SK-N-SH treated with all-trans-retinoic acid at 6 μM for 48 hours (cell line): ENCODE measurements around the gene KLF2.

Experiments
- ATAC-seq: fragments of 200-7000 bp; cut with Tn5 transposase; 3 replicates; pipeline ENCODE4 v1.9.1; 2020; ENCODE audit warnings: mild to moderate bottlenecking, moderate library complexity
- ARNTL ChIP-seq: fragments of 450-650 bp; formaldehyde crosslinking; IDR thresholded peaks from 2 replicates; pipeline ENCODE4 v1.5.0; 2020; ENCODE audit warnings: low read depth, mild to moderate bottlenecking, moderate library complexity, borderline replicate concordance
- BACH2 ChIP-seq: fragments of 250-450 bp; sonication (Bioruptor Pico); IDR thresholded peaks from 2 replicates; pipeline ENCODE4 v1.9.0; 2021; ENCODE audit warnings: mild to moderate bottlenecking, borderline replicate concordance
- CSDC2 ChIP-seq: fragments of 250-450 bp; sonication (Bioruptor Pico); IDR thresholded peaks from 2 replicates; pipeline ENCODE4 v1.5.0; 2020; ENCODE audit warnings: mild to moderate bottlenecking, moderate library complexity
- GLIS3 ChIP-seq: fragments of 250-450 bp; sonication (Bioruptor Pico); IDR thresholded peaks from 2 replicates; pipeline ENCODE4 v1.5.0; 2020; ENCODE audit warnings: mild to moderate bottlenecking, moderate library complexity
- ISL1 ChIP-seq: fragments of 250-450 bp; sonication (Bioruptor Pico); IDR thresholded peaks from 2 replicates; pipeline ENCODE4 v2.1.2; 2022; ENCODE audit warnings: mild to moderate bottlenecking, moderate library complexity
- OSR1 ChIP-seq: fragments of 250-450 bp; sonication (Bioruptor Pico); IDR thresholded peaks from 2 replicates; pipeline ENCODE4 v1.8.0; 2022; ENCODE audit warnings: moderate library complexity, mild to moderate bottlenecking, inconsistent platforms
- PPARA ChIP-seq: fragments of 250-450 bp; sonication (Bioruptor Pico); IDR thresholded peaks from 2 replicates; pipeline ENCODE4 v1.5.0; 2020; ENCODE audit warnings: mild to moderate bottlenecking, borderline replicate concordance
- RARB ChIP-seq: fragments of 250-450 bp; sonication (Bioruptor Pico); IDR thresholded peaks from 2 replicates; pipeline ENCODE4 v1.8.0; 2021; ENCODE audit warnings: mild to moderate bottlenecking, moderate library complexity
- SNAI2 ChIP-seq: fragments of 250-450 bp; sonication (Bioruptor Pico); IDR thresholded peaks from 2 replicates; pipeline ENCODE4 v1.5.0; 2020; ENCODE audit warnings: mild to moderate bottlenecking, moderate library complexity
- TOX ChIP-seq: fragments of 250-450 bp; sonication (Bioruptor Pico); IDR thresholded peaks from 2 replicates; pipeline ENCODE4 v1.8.0; 2021; ENCODE audit warnings: mild to moderate bottlenecking, moderate library complexity, borderline replicate concordance
- ZC3H10 ChIP-seq: fragments of 250-450 bp; sonication (Bioruptor Pico); IDR thresholded peaks from 2 replicates; pipeline ENCODE4 v1.5.1; 2021; ENCODE audit warnings: mild to moderate bottlenecking, moderate library complexity
- ZFP3 ChIP-seq: fragments of 250-450 bp; sonication (Bioruptor Pico); IDR thresholded peaks from 2 replicates; pipeline ENCODE4 v1.5.0; 2020; ENCODE audit warnings: mild to moderate bottlenecking, moderate library complexity
- ZFP30 ChIP-seq: fragments of 450-650 bp; formaldehyde crosslinking; IDR thresholded peaks from 2 replicates; pipeline ENCODE4 v1.5.0; 2022; ENCODE audit warnings: mild to moderate bottlenecking, moderate library complexity
- ZNF565 ChIP-seq: fragments of 450-650 bp; formaldehyde crosslinking; conservative IDR thresholded peaks from 2 replicates; pipeline ENCODE4 v1.5.0; 2020; ENCODE audit warnings: low read depth, mild to moderate bottlenecking, moderate library complexity
- ZNF70 ChIP-seq: fragments of 450-650 bp; formaldehyde crosslinking; IDR thresholded peaks from 2 replicates; pipeline ENCODE4 v1.5.0; 2020; ENCODE audit warnings: mild to moderate bottlenecking, moderate library complexity
- ZNF8 ChIP-seq: fragments of 450-650 bp; formaldehyde crosslinking; IDR thresholded peaks from 2 replicates; pipeline ENCODE4 v1.5.0; 2020; ENCODE audit warnings: mild to moderate bottlenecking, moderate library complexity
- TF ChIP-seq, protein P1 (sequence below): fragments of 250-450 bp; sonication (Bioruptor Pico); IDR thresholded peaks from 2 replicates; pipeline ENCODE4 v1.5.1; 2021; ENCODE audit warnings: mild to moderate bottlenecking, moderate library complexity
- TF ChIP-seq, protein P2 (sequence below): fragments of 250-450 bp; sonication (Bioruptor Pico); IDR thresholded peaks from 2 replicates; pipeline ENCODE4 v1.5.0; 2020; ENCODE audit warnings: mild to moderate bottlenecking, moderate library complexity
- TF ChIP-seq, protein P3 (sequence below): fragments of 250-450 bp; sonication (Bioruptor Pico); IDR thresholded peaks from 2 replicates; pipeline ENCODE4 v1.5.1; 2020; ENCODE audit warnings: low read depth, mild to moderate bottlenecking, moderate library complexity
- TF ChIP-seq, protein P4 (sequence below): fragments of 250-450 bp; sonication (Bioruptor Pico); IDR thresholded peaks from 2 replicates; pipeline ENCODE4 v1.8.0; 2021; ENCODE audit warnings: low read depth, mild to moderate bottlenecking, moderate library complexity, borderline replicate concordance

The KLF2 gene

DNA sequence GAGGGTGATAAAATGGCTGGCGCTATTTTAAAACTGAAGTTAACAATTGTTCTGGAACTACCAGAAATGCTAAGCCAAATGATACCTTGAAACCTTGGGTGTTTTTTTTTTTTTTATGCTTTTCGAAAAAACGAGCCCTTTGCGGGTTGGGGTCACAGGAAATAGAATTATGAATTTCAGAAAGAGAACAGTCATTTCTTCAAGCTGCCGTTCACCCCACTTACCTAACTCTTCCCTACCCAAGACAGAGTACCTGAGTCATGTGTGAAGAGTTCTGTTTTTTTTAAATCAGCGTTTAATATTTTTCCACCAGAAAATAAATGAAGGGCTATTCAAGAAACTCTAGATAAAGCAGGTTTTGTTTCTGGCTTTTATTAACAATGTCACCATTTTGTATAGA is 35.3 kb downstream of the KLF2 start:
- TF ChIP-seq SNAI2 (CRISPR knock-in tag) (no peak), ZNF8 (CRISPR knock-in tag) (no peak), BACH2 (CRISPR knock-in tag) (no peak), ARNTL (no peak), GLIS3 (no peak), ZFP3 (CRISPR knock-in tag) (no peak), TOX (CRISPR knock-in tag) (no peak)
- TF ChIP-seq, protein P1, sequence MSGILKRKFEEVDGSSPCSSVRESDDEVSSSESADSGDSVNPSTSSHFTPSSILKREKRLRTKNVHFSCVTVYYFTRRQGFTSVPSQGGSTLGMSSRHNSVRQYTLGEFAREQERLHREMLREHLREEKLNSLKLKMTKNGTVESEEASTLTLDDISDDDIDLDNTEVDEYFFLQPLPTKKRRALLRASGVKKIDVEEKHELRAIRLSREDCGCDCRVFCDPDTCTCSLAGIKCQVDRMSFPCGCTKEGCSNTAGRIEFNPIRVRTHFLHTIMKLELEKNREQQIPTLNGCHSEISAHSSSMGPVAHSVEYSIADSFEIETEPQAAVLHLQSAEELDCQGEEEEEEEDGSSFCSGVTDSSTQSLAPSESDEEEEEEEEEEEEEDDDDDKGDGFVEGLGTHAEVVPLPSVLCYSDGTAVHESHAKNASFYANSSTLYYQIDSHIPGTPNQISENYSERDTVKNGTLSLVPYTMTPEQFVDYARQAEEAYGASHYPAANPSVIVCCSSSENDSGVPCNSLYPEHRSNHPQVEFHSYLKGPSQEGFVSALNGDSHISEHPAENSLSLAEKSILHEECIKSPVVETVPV (CRISPR knock-in tag): no peak
- TF ChIP-seq, protein P2, sequence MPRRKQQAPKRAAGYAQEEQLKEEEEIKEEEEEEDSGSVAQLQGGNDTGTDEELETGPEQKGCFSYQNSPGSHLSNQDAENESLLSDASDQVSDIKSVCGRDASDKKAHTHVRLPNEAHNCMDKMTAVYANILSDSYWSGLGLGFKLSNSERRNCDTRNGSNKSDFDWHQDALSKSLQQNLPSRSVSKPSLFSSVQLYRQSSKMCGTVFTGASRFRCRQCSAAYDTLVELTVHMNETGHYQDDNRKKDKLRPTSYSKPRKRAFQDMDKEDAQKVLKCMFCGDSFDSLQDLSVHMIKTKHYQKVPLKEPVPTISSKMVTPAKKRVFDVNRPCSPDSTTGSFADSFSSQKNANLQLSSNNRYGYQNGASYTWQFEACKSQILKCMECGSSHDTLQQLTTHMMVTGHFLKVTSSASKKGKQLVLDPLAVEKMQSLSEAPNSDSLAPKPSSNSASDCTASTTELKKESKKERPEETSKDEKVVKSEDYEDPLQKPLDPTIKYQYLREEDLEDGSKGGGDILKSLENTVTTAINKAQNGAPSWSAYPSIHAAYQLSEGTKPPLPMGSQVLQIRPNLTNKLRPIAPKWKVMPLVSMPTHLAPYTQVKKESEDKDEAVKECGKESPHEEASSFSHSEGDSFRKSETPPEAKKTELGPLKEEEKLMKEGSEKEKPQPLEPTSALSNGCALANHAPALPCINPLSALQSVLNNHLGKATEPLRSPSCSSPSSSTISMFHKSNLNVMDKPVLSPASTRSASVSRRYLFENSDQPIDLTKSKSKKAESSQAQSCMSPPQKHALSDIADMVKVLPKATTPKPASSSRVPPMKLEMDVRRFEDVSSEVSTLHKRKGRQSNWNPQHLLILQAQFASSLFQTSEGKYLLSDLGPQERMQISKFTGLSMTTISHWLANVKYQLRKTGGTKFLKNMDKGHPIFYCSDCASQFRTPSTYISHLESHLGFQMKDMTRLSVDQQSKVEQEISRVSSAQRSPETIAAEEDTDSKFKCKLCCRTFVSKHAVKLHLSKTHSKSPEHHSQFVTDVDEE: no peak
- TF ChIP-seq, protein P3, sequence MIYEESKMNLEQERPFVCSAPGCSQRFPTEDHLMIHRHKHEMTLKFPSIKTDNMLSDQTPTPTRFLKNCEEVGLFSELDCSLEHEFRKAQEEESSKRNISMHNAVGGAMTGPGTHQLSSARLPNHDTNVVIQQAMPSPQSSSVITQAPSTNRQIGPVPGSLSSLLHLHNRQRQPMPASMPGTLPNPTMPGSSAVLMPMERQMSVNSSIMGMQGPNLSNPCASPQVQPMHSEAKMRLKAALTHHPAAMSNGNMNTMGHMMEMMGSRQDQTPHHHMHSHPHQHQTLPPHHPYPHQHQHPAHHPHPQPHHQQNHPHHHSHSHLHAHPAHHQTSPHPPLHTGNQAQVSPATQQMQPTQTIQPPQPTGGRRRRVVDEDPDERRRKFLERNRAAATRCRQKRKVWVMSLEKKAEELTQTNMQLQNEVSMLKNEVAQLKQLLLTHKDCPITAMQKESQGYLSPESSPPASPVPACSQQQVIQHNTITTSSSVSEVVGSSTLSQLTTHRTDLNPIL (CRISPR knock-in tag): no peak
- no peak for ATAC-seq

DNA sequence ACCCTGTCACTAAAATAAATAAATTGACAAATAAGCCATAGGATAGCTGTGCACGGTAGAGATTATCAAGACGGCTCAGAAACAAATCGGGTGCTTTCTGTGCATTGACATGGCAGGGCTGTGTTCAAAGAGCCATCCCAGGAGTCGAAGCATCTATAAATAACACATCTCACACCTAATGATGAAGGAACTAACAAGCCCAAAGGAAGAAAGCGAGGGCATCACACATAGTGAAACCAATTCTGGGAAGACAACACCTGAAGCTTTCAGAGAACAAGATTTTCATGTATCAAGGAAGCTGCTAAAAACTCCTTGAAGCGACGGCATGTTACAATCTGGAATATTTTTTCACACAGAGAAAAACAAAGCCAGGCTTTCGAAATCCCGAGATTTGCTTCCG is 36.1 kb downstream of the KLF2 start:
- TF ChIP-seq, protein P2: no peak
- TF ChIP-seq GLIS3 (no peak), SNAI2 (CRISPR knock-in tag) (no peak), BACH2 (CRISPR knock-in tag) (no peak), ARNTL (no peak), CSDC2 (CRISPR knock-in tag) (no peak), ISL1 (CRISPR knock-in tag) (no peak), ZC3H10 (no peak), PPARA (CRISPR knock-in tag) (no peak), ZNF8 (CRISPR knock-in tag) (no peak), OSR1 (CRISPR knock-in tag) (no peak), ZFP30 (CRISPR knock-in tag) (no peak)
- TF ChIP-seq, protein P4, sequence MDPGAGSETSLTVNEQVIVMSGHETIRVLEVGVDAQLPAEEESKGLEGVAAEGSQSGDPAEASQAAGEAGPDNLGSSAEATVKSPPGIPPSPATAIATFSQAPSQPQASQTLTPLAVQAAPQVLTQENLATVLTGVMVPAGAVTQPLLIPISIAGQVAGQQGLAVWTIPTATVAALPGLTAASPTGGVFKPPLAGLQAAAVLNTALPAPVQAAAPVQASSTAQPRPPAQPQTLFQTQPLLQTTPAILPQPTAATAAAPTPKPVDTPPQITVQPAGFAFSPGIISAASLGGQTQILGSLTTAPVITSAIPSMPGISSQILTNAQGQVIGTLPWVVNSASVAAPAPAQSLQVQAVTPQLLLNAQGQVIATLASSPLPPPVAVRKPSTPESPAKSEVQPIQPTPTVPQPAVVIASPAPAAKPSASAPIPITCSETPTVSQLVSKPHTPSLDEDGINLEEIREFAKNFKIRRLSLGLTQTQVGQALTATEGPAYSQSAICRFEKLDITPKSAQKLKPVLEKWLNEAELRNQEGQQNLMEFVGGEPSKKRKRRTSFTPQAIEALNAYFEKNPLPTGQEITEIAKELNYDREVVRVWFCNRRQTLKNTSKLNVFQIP: no peak
- TF ChIP-seq, protein P3 (CRISPR knock-in tag): no peak
- TF ChIP-seq, all 23 proteins: peak for 0
- no peak for ATAC-seq

DNA sequence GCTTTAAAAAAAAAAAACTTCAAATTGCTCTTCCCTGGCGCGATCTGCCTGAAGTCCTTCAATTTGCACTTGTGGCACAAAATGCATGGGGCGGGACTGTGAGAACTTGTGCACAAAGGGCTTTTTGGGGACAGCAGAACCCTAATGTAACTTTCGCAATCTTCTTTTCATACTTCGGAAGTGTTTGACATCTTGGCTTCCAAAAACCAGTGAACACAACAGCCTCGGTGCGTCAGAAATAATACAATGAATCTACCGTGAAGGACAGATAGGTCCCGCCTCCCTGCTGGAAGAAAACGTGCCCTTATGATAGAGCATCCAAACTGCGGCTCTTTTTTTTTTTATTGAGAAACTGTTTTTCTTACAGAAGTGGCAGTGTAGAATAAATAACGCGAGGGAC is 36.6 kb downstream of the KLF2 start:
- TF ChIP-seq, protein P1 (CRISPR knock-in tag): no peak
- no peak for TF ChIP-seq ZNF8 (CRISPR knock-in tag)
- TF ChIP-seq BACH2 (CRISPR knock-in tag): no peak
- TF ChIP-seq GLIS3: no peak
- TF ChIP-seq ZNF565 (CRISPR knock-in tag): no peak
- no peak for TF ChIP-seq ISL1 (CRISPR knock-in tag)
- no peak for TF ChIP-seq SNAI2 (CRISPR knock-in tag)
- no peak for TF ChIP-seq RARB (CRISPR knock-in tag)
- TF ChIP-seq ZNF70 (CRISPR knock-in tag): no peak
- no peak for ATAC-seq
